PFSK-1 (cell line): ENCODE data around the gene FRMD8.

Experiments
- FOXP2 ChIP-seq: optimal IDR thresholded peaks from 2 replicates; pipeline ENCODE3; 2011; ENCODE audit warnings: borderline replicate concordance, control low read depth, inconsistent platforms; ENCODE audit not compliant: insufficient read depth; ENCODE audit errors: extremely low read length, extremely low read depth
- POLR2AphosphoS5 ChIP-seq: IDR thresholded peaks from 2 replicates; pipeline ENCODE4 v1.6.1; 2012; ENCODE audit warnings: low read depth, mild to moderate bottlenecking, control low read depth, low read length, moderate library complexity
- REST ChIP-seq, 2 experiments: IDR thresholded peaks; 2 replicates each; pipeline versions ENCODE4 v1.6.1 to v1.8.0; 2011 to 2012; ENCODE audit warnings: low read depth in 2 of 2, low read length in 2 of 2, control low read depth in 1 of 2, inconsistent platforms in 1 of 2, mild to moderate bottlenecking in 1 of 2, moderate library complexity in 1 of 2; ENCODE audit not compliant: insufficient read depth in 1 of 2
- SIN3A ChIP-seq: IDR thresholded peaks from 2 replicates; pipeline ENCODE4 v1.6.1; 2012; ENCODE audit warnings: mild to moderate bottlenecking, low read length, moderate library complexity, borderline replicate concordance; ENCODE audit not compliant: insufficient read depth
- TAF1 ChIP-seq: IDR thresholded peaks from 2 replicates; pipeline ENCODE4 v1.6.1; 2012; ENCODE audit warnings: low read length, control low read depth, borderline replicate concordance; ENCODE audit not compliant: insufficient read depth

The FRMD8 gene

GRCh38 chr11:65398362-65398910 is 12.0 kb downstream of the FRMD8 start:
- TF ChIP-seq SIN3A (no peak), FOXP2 (no peak), POLR2AphosphoS5 (no peak), REST (IDR thresholded peaks at IDR 0.05; ENCODE audit: insufficient read depth in 1 of 2, low read depth in 2 of 2, low read length in 2 of 2) (no peak), TAF1 (no peak)

GRCh38 chr11:65399249-65399648 is 12.8 kb downstream of the FRMD8 start:
- TF ChIP-seq TAF1 = no peak
- no peak for TF ChIP-seq POLR2AphosphoS5
- no peak for TF ChIP-seq REST (IDR thresholded peaks at IDR 0.05; ENCODE audit: insufficient read depth in 1 of 2, low read depth in 2 of 2, low read length in 2 of 2)
- no peak for TF ChIP-seq SIN3A
- TF ChIP-seq FOXP2 = no peak

GRCh38 chr11:65399845-65400244 is 13.4 kb downstream of the FRMD8 start:
- no peak for TF ChIP-seq TAF1
- TF ChIP-seq REST (IDR thresholded peaks at IDR 0.05; ENCODE audit: insufficient read depth in 1 of 2, low read depth in 2 of 2, low read length in 2 of 2) = no peak
- TF ChIP-seq SIN3A = no peak
- TF ChIP-seq FOXP2 = no peak
- TF ChIP-seq POLR2AphosphoS5 = no peak

GRCh38 chr11:65400307-65401072 is 14.1 kb downstream of the FRMD8 start:
- no peak for TF ChIP-seq FOXP2
- TF ChIP-seq SIN3A = no peak
- no peak; the same call in 1 of the 2 replicates for TF ChIP-seq POLR2AphosphoS5
- TF ChIP-seq REST (IDR thresholded peaks at IDR 0.05; ENCODE audit: insufficient read depth in 1 of 2, low read depth in 2 of 2, low read length in 2 of 2) = no peak
- no peak for TF ChIP-seq TAF1
